GM10266 (cell line): ENCODE measurements around the gene NUMB.
A peak's percentile ranks its signal among the peaks of the same experiment; 100 is the strongest.

ENCODE experiments used
- DNase-seq: peaks from one replicate; pipeline ENCODE4 v3.0.0; 2012; ENCODE audit errors: extremely low spot score
- TF ChIP-seq, protein P1 (sequence below): IDR thresholded peaks from 2 replicates; pipeline ENCODE4 v1.5.1; 2012; ENCODE audit warnings: mild to moderate bottlenecking, low read depth; ENCODE audit not compliant: control insufficient read depth, insufficient read depth; ENCODE audit errors: missing control alignments

The NUMB gene

DNA sequence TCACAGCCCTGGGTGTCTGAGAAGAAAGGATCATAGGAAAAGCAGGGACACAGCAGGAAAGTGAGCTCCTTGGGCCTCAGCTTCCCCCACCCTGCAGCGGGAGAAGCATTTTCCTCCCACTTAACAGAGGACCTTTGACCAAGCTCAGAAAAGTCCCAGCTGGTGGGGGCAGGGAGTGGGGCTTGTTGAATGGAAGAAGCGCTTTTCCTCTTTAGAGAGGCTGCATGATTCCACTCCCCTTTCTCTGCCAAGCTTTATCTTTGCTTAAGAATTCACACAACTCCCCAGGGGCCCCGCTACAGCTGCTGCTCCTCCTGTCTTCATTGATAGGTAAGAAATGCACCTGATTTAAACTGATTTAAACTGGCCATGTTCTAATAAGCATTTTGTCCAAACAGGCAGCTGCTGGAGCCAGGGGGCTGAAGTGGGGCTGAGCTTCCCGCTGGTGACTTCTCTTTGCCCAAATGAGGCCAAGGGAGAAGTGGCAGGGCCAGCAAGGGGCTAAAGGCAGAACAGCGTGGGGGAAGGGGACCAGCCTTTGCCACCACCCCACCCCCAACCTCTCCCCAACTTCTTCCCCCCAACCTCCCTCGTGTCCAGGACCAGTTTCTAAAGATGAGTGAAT is 222.7 kb downstream of the NUMB start:
- DNase-seq = no peak
- TF ChIP-seq, protein P1, sequence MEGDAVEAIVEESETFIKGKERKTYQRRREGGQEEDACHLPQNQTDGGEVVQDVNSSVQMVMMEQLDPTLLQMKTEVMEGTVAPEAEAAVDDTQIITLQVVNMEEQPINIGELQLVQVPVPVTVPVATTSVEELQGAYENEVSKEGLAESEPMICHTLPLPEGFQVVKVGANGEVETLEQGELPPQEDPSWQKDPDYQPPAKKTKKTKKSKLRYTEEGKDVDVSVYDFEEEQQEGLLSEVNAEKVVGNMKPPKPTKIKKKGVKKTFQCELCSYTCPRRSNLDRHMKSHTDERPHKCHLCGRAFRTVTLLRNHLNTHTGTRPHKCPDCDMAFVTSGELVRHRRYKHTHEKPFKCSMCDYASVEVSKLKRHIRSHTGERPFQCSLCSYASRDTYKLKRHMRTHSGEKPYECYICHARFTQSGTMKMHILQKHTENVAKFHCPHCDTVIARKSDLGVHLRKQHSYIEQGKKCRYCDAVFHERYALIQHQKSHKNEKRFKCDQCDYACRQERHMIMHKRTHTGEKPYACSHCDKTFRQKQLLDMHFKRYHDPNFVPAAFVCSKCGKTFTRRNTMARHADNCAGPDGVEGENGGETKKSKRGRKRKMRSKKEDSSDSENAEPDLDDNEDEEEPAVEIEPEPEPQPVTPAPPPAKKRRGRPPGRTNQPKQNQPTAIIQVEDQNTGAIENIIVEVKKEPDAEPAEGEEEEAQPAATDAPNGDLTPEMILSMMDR = no peak

DNA sequence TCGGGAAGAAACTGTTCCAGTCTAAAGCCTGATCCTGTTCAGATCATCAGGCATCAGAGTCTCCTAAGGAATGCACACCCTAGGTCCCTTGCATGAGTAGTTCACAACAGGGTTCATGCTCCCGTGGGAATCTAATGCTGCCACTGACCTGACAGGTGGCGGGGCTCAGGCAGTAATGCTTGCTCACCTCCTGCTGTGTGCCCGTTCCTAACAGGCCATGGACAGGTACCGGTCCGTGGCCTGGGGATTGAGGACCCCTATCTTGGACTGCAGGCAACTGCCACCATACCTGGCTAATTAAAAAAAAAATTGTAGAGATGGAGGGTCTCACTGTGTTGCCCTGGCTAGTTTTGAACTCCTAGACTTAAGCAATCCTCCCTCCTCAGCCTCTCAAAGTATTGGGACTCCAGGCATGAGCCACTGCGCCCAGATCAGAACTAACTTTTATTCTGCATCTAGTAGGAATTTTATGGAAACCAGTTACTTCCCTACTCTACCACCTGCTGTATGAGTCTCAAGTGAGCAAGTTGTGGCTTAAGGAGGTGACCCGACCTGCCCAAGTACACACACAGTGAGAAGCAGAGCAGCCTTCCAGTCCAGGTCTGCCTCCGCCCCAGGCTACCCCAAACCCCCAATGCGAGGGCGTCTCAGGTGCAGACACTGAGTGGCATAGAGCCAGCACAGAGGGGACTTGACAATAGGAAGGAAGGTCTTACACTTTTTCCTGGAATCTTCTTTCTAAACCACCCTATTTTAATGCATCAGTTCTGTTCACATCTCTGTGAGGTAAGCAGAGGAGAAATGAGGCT is 223.6 kb downstream of the NUMB start:
- TF ChIP-seq, protein P1 = no peak
- DNase-seq = no peak

DNA sequence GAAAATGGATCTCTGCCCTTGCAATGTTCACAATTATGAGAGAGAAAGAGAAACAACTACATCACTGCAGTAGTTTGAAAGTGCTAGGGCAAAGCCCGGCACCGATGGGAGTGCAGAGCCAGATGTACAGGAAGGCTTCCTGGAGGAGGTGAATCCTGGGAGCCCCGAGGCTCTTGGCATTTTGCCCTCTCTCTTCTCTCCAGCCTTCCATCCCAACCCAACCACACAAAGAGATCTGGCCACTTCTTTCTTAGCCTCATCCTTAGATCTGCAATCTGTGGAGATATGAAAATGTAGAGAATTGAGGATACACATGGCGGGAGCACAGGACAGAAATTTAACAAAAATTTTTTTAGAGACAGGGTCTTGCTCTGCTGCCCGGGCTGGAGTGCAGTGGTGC is 224.3 kb downstream of the NUMB start:
- TF ChIP-seq, protein P1 = no peak
- DNase-seq = no peak

DNA sequence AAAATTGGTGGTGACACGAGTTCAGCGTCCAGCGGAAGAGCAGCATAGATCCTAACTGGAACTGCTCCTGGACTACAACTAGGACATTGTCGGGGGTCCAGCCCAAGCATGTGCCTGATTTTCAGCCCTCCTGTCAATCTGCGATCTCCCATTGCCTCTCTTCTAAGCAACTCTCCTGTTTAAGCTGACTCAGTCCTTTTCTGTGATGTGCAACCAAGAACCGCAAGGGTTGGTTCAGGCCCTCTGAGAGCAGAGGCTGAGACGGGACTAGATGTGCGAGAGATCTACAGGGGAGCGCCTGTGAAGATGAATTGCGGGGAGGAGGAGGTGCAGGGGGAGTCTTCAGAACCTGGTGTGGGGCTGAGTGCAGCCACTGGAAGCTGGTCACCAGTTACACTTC is 224.8 kb downstream of the NUMB start:
- no peak for DNase-seq
- TF ChIP-seq, protein P1 = no peak

DNA sequence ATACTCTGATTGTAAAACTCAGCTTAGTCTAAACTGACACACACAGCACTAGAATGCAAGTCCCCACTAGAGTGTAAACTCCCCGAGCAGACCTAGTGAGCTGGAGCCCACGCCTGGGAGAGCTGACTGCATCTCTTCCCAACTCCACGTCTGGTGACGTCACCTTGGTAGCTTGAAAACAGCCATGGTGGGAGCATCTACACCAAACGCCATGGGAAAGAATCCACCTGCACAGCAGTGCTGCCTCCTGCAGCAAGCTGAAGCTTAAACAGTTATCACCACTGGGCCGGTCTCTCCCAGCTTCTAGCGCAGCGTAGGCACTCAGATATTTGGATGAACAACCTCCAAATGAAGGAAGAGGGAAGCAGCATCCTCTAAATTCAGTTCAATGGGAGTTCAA is 225.4 kb downstream of the NUMB start:
- no peak for DNase-seq
- TF ChIP-seq, protein P1 = no peak

DNA sequence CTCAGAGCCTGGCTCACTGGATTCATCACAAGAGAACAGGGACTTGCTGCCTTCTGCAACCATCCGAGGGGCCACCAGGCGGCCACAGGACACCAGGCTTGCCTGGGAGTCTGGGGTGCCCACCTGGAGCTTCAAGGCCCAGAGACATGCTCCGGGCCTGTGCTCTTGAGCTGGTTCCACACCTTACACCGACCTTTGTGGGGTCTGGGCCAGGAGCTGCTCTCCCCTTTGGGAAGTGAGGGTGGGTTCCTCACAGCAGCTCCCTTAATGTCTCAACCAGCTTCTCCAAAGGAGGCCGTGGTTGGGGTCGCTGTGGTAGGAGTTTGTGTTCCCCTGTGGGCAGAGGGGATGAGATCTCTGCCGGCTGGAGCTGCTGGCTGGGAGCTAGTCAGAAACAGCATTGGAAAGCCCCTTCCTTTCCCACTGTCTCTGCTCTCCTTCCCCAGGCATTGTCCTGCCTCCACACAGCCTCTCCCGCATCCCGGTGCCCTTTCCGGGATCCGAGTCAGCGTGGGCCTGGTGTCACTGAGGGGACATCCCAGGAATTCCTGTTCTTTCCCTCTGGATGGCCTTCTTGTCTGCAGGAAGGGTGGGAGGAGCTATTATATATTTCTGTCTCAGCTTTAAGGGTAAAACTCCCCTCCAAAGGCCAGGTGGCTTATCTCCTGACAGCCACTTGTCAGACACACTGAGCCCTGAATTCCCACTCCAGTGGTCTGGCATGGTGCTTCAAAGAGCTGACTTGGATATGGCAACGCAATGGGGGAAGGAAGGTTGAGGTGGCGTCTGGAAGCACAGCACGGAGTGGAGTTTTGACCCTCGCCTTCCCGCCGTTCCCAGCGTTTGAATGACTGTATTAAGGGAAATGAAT is 226.1 kb downstream of the NUMB start:
- TF ChIP-seq, protein P1 = peak; percentile 51
- peak; percentile 42 for DNase-seq
